ENCODE results near the gene VAMP2.
"Not testable (repeated sequence)": the region's sequence is repeated elsewhere in the genome, so short reads cannot be mapped to it uniquely, and the experiment has no call there.

VAMP2 gene

GRCh38 chr17:8176998-8177731, 14.4 kb upstream of the VAMP2 start:
- H3K27ac ChIP-seq: no peak overlapping the region
- no peak for DNase-seq (ENCODE audit: low read depth, low spot score)

DNA sequence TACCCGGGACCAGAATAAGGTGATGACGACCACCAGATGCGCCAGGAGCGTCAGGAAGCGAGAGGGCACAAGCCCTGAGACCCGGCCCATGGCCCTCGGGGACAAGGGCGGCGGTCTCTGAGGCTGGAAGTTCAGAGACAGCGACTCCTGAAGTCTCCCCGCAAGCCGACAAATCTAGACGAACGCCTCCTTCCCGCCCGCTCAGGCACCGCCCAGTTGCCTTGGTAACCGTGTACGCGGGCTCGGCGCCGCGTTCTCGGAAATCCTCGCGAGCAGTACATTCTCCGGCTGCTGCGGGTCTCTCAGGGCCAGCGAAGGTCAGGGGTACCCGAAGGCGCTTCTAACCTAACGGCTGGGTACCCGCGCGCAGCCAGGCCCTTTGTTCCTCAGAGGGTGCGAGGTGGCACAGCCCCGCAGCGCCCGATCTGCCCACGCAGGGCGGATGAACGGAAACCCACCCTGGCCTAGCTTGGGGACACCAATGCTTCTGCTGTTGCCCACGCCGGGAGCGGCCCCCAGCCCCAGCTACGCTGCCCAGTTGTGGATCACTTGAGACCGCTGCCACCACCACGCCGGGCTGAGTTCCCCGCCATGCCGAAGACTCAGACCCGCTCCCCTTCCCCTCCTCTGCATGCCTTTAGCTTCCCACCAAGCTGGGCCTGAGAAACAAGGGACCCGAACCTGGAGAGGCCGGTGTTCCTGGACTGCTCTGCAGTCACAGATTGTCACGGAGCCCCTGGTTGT, 13.6 kb upstream of the VAMP2 start, which contains the start of gene TMEM107:
TMEM107 (minus strand) TSS at position 184 of the 744 bp plus-strand sequence; CDS start at position 90, 94 bp downstream.
- no peak for DNase-seq (ENCODE audit: low read depth, low spot score)

DNA sequence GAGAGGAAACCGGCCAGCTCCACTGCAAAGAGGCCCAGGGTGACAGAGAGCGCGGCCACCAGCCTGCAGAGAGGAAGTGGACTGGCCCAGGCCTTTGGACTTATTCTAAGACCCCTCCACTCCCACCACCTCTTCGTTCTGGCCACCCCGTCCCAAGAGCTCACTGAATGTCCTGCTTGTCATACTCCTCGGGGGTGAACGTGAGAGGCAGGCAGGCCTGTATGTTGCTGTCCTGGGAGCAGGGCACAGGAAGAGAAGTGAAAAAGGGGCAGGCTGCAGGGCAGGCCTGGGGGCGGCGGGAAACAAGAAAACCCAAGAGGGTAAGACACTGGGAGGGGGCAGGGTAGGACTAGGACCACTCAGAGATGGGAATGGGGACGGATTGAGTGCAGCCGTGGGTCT, 13.0 kb upstream of the VAMP2 start:
- peak overlapping the region; percentile 48 for H3K27ac ChIP-seq
- DNase-seq (ENCODE audit: low read depth, low spot score): no peak

More for the DNA sequence above, 13.6 kb upstream of the VAMP2 start, which contains the start of gene TMEM107:
- H3K27ac ChIP-seq: peak within 1 kb of the TSS; percentile 48

DNA sequence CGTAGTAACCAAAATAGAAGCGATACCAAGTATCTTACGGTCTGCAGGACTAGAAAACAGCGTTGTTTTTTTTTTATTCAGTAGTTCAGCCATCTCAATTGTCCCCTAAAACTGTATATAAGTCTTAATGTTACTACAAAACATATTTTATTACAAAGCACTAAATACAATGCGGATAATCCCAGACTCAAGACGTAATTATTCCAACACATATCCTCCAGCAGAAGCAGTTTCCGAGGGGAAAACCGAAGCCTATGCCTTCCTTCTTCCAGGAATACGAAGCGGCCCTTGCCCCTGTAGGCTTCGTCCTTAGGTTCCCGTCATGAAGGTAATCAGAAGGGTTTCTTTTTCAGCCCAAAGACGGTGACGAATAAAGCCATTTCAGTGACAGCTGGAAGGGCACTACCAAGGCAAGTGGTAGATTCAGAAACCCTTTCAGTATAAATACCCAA, 11.1 kb upstream of the VAMP2 start:
- H3K27ac ChIP-seq: peak overlapping the region; percentile 91
- no peak for DNase-seq (ENCODE audit: low read depth, low spot score)

DNA sequence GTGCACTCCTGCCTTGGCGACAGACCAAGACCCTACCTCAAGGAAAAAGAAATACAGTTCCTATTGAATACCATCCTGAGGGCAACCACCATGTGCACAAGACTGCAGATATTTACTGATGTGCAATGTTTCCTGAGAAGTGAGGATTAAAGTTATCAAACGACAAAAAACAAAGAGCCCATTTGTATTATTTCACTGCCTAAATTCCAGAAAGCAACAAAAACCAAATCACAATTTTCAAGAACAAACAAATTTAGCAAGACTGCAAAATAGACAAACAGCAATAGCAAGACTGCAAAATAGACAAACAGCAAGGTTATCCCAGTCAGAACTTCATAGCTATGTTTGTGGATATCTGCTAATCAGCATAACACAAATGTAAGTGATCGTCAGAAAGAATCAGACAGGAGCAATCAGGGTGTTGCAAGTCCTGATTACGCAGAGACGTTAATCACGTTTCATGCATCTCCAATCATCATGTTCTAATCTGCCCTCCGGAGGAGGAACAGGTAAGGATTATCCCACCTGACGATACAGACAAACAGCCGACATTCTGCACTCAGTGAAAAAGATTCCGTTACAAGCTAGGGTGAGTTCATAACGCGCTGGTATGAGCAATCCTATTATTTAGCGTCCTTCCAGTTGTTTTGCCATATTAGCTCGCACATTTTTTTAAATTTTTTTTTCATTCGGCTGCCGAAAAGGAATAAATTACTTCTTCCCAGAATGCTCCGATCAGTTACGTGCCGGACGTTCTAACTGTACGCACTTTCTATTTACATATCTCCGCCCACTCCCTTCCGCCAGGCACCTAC, 10.5 kb upstream of the VAMP2 start:
- peak overlapping the region; percentile 91 for H3K27ac ChIP-seq
- DNase-seq (ENCODE audit: low read depth, low spot score): peak; percentile 99

GRCh38 chr17:8170186-8170585, 7.4 kb upstream of the VAMP2 start:
- not testable (repeated sequence) for DNase-seq (ENCODE audit: low read depth, low spot score); H3K27ac ChIP-seq

DNA sequence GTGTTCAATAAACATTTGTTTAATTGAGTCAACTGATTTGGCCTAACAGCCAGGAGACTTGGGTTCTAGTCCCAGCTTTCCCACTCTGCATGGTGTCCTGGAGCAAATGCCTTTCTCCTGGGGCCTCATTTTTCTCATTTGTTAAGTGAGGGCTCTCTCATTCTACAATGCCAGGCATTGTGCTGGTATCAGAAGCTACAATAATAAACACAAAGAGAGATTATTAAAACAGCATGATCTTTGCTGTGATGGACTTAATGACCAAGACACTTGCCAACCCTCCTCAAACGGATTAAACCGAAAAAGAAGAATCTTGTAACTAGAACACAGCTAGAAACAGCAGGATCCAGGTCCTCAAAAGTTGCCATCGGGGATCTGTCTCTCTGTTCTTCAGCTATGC, 4.8 kb upstream of the VAMP2 start:
- no peak for DNase-seq (ENCODE audit: low read depth, low spot score)
- H3K27ac ChIP-seq: no peak overlapping the region

GRCh38 chr17:8166731-8167130, 4.0 kb upstream of the VAMP2 start:
- no peak for DNase-seq (ENCODE audit: low read depth, low spot score)
- peak overlapping the region; percentile 68 for H3K27ac ChIP-seq

GRCh38 chr17:8164815-8165131, 2.0 kb upstream of the VAMP2 start:
- H3K27ac ChIP-seq: peak overlapping the region; percentile 76
- DNase-seq (ENCODE audit: low read depth, low spot score): no peak

GRCh38 chr17:8163978-8164814, 1.4 kb upstream of the VAMP2 start:
- DNase-seq (ENCODE audit: low read depth, low spot score): no peak
- H3K27ac ChIP-seq: peak overlapping the region; percentile 76

- no peak for DNase-seq (ENCODE audit: low read depth, low spot score)
Observed at GRCh38 chr17:8162997-8163977, 539 bp upstream of the VAMP2 start.

DNA sequence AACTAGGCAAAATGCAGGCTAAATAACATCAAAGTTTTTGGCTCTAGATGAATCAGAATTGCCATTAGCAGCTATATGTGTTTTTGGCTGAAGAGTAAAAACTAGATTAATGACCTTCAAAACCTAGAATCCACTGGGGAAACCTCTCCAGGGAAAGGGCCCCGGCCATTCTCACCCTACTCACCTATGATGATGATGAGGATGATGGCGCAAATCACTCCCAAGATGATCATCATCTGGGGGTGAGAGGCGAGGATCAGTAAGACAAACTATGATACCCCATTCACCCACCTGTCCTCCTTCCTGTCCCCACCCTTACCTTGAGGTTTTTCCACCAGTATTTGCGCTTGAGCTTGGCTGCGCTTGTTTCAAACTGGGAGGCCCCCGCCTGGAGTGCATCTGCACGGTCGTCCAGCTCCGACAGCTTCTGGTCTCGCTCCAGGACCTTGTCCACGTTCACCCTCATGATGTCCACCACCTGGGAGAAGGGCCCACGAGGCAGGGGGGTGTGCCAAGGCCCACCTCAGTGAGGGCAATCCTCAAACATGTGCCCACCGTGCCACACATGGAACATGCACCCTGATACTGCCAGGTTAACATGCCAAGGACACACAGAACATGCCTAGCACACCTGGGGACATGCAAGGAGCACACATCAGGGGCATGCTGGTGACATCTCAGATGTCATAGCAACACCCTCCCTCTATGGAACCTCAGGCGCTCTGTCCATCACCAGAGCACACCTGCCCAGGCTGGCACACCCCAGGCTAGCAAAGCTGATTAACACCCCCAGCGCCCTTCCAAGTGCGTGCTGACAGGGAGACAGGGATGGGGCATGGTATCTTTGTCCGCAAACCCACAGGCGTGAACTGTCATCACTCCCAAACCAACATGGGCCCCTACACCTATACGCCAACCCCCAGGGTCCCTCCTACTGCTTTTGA, 1.2 kb downstream of the VAMP2 start:
- no peak for DNase-seq (ENCODE audit: low read depth, low spot score)
- peak overlapping the region; percentile 76 for H3K27ac ChIP-seq

More at GRCh38 chr17:8162997-8163977, 539 bp upstream of the VAMP2 start:
- peak overlapping the region; percentile 76 for H3K27ac ChIP-seq

- H3K27ac ChIP-seq: peak overlapping the region; percentile 37
Observed at GRCh38 chr17:8160741-8161221, 2.0 kb downstream of the VAMP2 start.

DNA sequence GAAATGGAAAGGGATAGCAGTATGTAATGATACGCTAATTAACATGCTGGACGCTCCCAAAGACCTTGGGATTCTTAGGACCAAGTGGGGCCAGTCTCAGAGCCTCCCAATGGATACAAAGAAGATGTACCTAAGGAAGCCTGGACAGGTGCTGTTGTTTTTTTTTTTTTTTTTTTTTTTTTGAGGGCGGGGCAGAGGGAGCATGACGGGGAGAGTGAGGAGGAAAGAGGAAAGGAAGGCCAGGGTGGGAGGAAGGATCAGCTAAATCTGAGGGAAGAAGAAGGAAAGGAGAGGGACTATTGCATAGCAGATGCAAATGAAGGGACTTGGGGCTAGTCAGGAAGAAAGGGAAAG, 2.5 kb downstream of the VAMP2 start:
- DNase-seq (ENCODE audit: low read depth, low spot score): no peak
- H3K27ac ChIP-seq: peak overlapping the region; percentile 37

More at GRCh38 chr17:8160741-8161221, 2.0 kb downstream of the VAMP2 start:
- no peak for DNase-seq (ENCODE audit: low read depth, low spot score)

- no peak overlapping the region for H3K27ac ChIP-seq
- DNase-seq (ENCODE audit: low read depth, low spot score): no peak
Observed at GRCh38 chr17:8159459-8160223, 3.1 kb downstream of the VAMP2 start.

DNA sequence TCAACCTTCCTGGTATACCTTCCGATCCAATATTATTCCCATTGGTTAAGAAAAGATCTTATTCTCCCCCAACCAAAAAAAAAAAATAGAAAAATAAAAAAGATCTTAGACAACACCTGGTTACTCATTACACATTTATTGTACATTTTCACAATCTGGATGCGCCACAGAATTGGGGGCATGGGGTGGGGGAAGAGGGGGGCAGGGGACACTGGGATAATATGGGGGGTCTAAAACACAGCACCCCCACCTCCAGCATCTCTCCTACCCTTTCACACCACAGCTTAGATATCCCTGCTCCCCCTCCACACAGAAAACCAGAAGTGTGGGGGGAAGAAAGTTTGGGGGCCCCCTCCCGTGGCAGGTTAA, 3.7 kb downstream of the VAMP2 start:
- no peak overlapping the region for H3K27ac ChIP-seq
- DNase-seq (ENCODE audit: low read depth, low spot score): no peak
